Retinal pigment epithelial cell (primary cell): ENCODE results near the gene MMEL1.
"Not testable (repeated sequence)": the region's sequence is repeated elsewhere in the genome, so short reads cannot be mapped to it uniquely, and the experiment has no call there.

Experiments
- DNase-seq: peaks from one replicate; pipeline ENCODE4 v3.0.0-alpha.2; 2010; ENCODE audit warnings: low read depth
- H3K4me3 ChIP-seq: 2 replicates; pipeline ENCODE4 v1.5.1; 2011; ENCODE audit warnings: mild to moderate bottlenecking, low read length, control low read depth, moderate library complexity
- CTCF ChIP-seq: conservative IDR thresholded peaks from 2 replicates; pipeline ENCODE4 v1.5.1; 2011; ENCODE audit warnings: low read depth, low read length, control low read depth, inconsistent platforms

MMEL1 gene

GRCh38 chr1:2582391-2582790, 50.4 kb downstream of the MMEL1 start:
- no peak for TF ChIP-seq CTCF
- DNase-seq = no peak
- H3K4me3 ChIP-seq = no peak overlapping the region

- H3K4me3 ChIP-seq = no peak overlapping the region
- no peak for DNase-seq
- TF ChIP-seq CTCF = no peak
Measured at GRCh38 chr1:2580691-2581090, 52.1 kb downstream of the MMEL1 start.

GRCh38 chr1:2578758-2579118, 54.1 kb downstream of the MMEL1 start:
- no peak for TF ChIP-seq CTCF
- no peak for DNase-seq
- no peak overlapping the region for H3K4me3 ChIP-seq

GRCh38 chr1:2577565-2578075, 55.2 kb downstream of the MMEL1 start:
- not testable (repeated sequence) for H3K4me3 ChIP-seq, DNase-seq

- TF ChIP-seq CTCF = no peak
- DNase-seq = no peak
- no peak overlapping the region for H3K4me3 ChIP-seq
Measured at GRCh38 chr1:2575801-2576663, 56.8 kb downstream of the MMEL1 start.

- H3K4me3 ChIP-seq = no peak overlapping the region
- no peak for DNase-seq
- no peak for TF ChIP-seq CTCF
Measured at GRCh38 chr1:2574350-2574749, 58.5 kb downstream of the MMEL1 start.

GRCh38 chr1:2573250-2573920, 59.4 kb downstream of the MMEL1 start:
- no peak overlapping the region for H3K4me3 ChIP-seq
- TF ChIP-seq CTCF = no peak
- no peak for DNase-seq
